HL-60 (cell line): Measurements from ENCODE around the gene TENM4.

Experiments
- DNase-seq, 2 experiments: peaks; one replicate each; pipeline ENCODE4 v3.0.0-alpha.2; 2010 to 2020; ENCODE audit warnings: low read depth in 1 of 2, low spot score in 1 of 2
- H3K27ac ChIP-seq: fragments of 250-450 bp; sonication (Bioruptor Pico); replicated peaks from 2 replicates; pipeline ENCODE4 v1.5.1; 2020; ENCODE audit warnings: mild to moderate bottlenecking, moderate library complexity
- H3K27me3 ChIP-seq: fragments of 250-450 bp; sonication (Bioruptor Pico); 2 replicates; pipeline ENCODE4 v1.5.1; 2021; ENCODE audit warnings: mild to moderate bottlenecking, moderate library complexity; ENCODE audit not compliant: insufficient read depth, poor library complexity, severe bottlenecking
- H3K4me3 ChIP-seq: replicated peaks from 2 replicates; pipeline ENCODE4 v1.5.1; 2011; ENCODE audit warnings: mild to moderate bottlenecking, control low read depth, low read length; ENCODE audit not compliant: insufficient read depth
- GABPA ChIP-seq: IDR thresholded peaks from 2 replicates; pipeline ENCODE4 v1.6.1; 2012; ENCODE audit warnings: low read depth
- POLR2AphosphoS5 ChIP-seq: IDR thresholded peaks from 2 replicates; pipeline ENCODE4 v1.6.1; 2012; ENCODE audit warnings: low read depth
- SPI1 ChIP-seq: IDR thresholded peaks from 2 replicates; pipeline ENCODE4 v1.6.1; 2012; ENCODE audit warnings: low read depth, mild to moderate bottlenecking, borderline replicate concordance
- TF ChIP-seq, protein P1 (sequence below): IDR thresholded peaks from one replicate; pipeline ENCODE4 v1.5.1; 2011; ENCODE audit warnings: low read length, control low read depth, inconsistent platforms; ENCODE audit not compliant: insufficient read depth
- TF ChIP-seq, protein P2 (sequence below): IDR thresholded peaks from 2 replicates; pipeline ENCODE4 v1.6.1; 2012; ENCODE audit warnings: low read depth; ENCODE audit not compliant: insufficient replicate concordance

The TENM4 gene

DNA sequence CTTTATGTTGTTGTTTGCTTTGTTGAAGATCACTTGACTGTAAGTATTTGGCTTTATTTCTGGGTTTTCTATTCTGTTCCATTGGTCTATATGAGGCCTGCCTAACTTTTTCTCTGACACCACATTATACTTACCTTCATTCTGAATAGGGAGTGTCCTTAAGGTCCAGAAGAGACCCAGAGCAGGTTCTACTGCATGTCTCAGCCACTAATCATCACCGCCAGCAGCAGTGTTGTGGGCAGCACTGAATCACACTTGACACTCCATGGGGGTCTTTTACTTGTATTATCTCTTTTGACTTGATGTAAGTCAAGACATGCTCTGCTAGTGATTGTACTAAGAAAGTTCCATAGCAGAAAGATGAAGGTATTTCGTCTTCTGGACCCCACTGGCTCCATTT, 274.9 kb downstream of the TENM4 start:
- H3K27ac ChIP-seq = no peak overlapping the region
- no peaks in the 10 kb centered on the region for H3K27me3 ChIP-seq
- TF ChIP-seq POLR2AphosphoS5 (no peak), GABPA (no peak), SPI1 (no peak)
- TF ChIP-seq, protein P1, sequence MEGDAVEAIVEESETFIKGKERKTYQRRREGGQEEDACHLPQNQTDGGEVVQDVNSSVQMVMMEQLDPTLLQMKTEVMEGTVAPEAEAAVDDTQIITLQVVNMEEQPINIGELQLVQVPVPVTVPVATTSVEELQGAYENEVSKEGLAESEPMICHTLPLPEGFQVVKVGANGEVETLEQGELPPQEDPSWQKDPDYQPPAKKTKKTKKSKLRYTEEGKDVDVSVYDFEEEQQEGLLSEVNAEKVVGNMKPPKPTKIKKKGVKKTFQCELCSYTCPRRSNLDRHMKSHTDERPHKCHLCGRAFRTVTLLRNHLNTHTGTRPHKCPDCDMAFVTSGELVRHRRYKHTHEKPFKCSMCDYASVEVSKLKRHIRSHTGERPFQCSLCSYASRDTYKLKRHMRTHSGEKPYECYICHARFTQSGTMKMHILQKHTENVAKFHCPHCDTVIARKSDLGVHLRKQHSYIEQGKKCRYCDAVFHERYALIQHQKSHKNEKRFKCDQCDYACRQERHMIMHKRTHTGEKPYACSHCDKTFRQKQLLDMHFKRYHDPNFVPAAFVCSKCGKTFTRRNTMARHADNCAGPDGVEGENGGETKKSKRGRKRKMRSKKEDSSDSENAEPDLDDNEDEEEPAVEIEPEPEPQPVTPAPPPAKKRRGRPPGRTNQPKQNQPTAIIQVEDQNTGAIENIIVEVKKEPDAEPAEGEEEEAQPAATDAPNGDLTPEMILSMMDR = no peak
- TF ChIP-seq, protein P2, sequence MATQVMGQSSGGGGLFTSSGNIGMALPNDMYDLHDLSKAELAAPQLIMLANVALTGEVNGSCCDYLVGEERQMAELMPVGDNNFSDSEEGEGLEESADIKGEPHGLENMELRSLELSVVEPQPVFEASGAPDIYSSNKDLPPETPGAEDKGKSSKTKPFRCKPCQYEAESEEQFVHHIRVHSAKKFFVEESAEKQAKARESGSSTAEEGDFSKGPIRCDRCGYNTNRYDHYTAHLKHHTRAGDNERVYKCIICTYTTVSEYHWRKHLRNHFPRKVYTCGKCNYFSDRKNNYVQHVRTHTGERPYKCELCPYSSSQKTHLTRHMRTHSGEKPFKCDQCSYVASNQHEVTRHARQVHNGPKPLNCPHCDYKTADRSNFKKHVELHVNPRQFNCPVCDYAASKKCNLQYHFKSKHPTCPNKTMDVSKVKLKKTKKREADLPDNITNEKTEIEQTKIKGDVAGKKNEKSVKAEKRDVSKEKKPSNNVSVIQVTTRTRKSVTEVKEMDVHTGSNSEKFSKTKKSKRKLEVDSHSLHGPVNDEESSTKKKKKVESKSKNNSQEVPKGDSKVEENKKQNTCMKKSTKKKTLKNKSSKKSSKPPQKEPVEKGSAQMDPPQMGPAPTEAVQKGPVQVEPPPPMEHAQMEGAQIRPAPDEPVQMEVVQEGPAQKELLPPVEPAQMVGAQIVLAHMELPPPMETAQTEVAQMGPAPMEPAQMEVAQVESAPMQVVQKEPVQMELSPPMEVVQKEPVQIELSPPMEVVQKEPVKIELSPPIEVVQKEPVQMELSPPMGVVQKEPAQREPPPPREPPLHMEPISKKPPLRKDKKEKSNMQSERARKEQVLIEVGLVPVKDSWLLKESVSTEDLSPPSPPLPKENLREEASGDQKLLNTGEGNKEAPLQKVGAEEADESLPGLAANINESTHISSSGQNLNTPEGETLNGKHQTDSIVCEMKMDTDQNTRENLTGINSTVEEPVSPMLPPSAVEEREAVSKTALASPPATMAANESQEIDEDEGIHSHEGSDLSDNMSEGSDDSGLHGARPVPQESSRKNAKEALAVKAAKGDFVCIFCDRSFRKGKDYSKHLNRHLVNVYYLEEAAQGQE = no peak
- H3K4me3 ChIP-seq = no peak overlapping the region
- DNase-seq = no peak

DNA sequence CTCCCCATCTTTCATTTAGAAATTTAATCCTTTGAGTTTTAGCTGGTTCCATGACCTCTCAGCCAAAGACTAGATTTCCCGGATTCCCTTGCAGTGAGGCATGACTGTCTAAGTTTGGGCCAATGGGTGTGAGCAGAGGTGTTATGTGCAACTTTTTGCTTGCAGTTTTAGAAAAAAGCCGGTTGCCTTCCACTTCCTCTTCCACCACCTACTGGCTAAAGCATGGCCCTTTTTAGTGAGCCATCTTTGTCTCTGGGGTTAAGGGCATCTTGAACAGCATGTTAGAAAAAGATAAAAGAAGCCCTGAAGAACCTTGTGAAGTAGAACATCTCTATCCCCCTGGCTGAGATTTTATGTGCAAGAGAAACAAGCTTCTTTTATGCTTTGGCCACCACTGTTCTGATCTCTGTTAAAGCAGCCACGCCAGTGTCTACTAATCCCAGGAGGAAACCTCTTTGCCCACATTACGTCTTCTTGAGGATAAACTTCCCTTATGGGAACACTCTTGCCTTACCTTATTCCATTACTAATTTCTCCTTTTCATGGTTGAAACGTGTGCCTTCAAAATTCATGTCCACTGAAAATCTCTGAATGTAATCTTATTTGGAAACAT, 279.9 kb downstream of the TENM4 start:
- TF ChIP-seq, protein P2 = no peak
- TF ChIP-seq, protein P1 = no peak
- peak; percentile 48; the same call in 1 of the 2 replicates for TF ChIP-seq SPI1
- no peak overlapping the region for H3K4me3 ChIP-seq
- H3K27ac ChIP-seq = no peak overlapping the region
- no peaks in the 10 kb centered on the region for H3K27me3 ChIP-seq
- no peak for DNase-seq

DNA sequence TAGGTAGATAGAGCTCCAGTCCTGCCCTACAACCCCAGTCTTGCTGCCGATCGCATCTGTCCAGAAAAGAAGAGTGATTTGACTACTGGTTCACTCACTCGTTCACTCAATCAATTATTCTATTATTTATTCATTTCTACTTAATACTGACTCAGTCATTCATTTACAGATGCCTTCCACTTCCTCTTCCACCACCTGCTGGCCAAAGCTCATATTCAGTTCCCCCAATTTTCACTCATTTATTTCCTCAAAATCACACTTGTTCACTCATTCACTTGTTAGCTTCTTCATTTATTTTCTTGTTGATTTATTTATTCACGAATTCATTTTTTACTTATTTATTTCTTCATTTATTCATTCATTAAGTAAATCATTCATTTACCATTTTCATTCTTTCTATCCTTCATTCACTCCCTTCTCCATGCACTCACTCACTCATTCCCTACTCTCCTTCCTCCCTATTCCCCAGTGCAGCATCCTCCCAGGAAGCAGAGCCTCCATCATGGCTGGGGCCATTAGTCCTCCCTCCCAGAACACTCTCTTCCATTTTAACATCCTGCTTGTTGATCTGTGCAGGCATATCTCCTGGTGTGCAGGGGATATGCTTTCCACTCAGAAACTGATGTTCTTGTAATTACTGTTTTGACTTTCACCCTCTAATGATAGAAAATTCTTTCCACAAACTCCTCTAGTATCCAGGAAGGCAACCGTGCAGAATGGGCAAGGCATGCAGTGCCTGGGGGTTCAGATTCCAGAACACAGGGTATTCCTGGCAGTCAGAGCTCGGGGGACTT, 281.0 kb downstream of the TENM4 start:
- DNase-seq = no peak
- TF ChIP-seq SPI1 (peak; percentile 35; the same call in 1 of the 2 replicates), GABPA (no peak), POLR2AphosphoS5 (no peak)
- H3K27ac ChIP-seq = no peak overlapping the region
- H3K27me3 ChIP-seq = no peaks in the 10 kb centered on the region
- no peak overlapping the region for H3K4me3 ChIP-seq

DNA sequence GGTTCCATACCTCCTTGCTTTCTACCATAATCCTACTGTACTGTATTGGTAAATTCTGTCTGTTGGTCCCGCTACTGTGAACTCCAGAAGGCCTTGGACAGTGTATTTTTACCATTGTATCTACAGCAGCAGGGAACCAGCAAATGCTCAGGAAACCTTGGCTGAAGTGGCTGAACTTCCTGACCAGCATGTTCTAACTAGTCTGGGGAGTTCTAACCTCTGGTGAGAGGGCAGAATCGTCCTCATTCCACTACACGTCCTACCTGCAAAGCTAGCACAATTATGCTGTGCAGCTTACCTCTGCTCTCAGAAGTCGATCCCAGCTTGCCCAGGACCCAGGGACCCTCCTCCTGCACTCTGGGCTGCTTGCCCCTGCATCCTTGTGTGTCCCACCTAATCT, 283.1 kb downstream of the TENM4 start:
- H3K27ac ChIP-seq = no peak overlapping the region
- H3K4me3 ChIP-seq = no peak overlapping the region
- no peaks in the 10 kb centered on the region for H3K27me3 ChIP-seq
- TF ChIP-seq, protein P2 = no peak
- TF ChIP-seq GABPA (no peak), POLR2AphosphoS5 (no peak), SPI1 (no peak)
- TF ChIP-seq, protein P1 = no peak
- DNase-seq = no peak
